ENCODE data around the gene MIF. TPM values are rescaled to one million over a fixed set of nuclear protein-coding genes. Genes with fewer than 3 reads are reported as not detected.

MIF gene
- total and polyA plus RNA-seq, 2 donors (not counting 3 experiments of a cell fraction or from before 2014, with no cell fraction given): 529 to 674 TPM

DNA sequence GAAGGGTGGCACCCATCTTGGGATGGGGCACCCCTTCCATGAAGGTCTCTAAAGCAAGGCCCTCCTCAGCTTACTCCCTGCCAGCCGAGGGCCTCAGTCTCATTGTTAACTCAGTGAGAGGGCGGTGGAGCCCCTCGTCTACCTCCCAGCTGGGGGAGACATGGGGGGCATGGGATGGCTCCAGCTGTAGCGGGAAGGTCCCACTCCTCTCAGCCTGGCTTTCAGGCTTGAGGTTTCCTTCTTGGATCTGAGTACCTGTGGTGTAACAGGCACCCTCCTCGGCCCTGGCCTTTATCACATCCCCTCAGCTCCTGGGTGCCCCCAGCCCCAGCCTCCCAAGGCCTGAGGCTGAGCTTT, 2.0 kb downstream of the MIF start:
- dilution Hi-C loops (cut with MboI; ENCODE audit: extremely low pct_ligation_motif_present, low sequenced_read_pairs): no loop called here
- POLR2A ChIA-PET: no interaction called here
- FAIRE-seq (no peak), DNase-seq (ENCODE audit: low read depth, low spot score) (no peak)
- Histone ChIP-seq H3K27me3 (ENCODE audit: control insufficient read depth in 2 of 2, insufficient read depth in 2 of 2, low read length in 2 of 2) (no peaks in the 10 kb centered on the region), H3K36me3 (ENCODE audit: control insufficient read depth in 2 of 2, extremely low read depth in 1 of 2, insufficient read depth in 2 of 2, low read length in 2 of 2) (peaks cover 0 to 14% of the 10 kb centered on the region in 2 experiments), H3K27ac (ENCODE audit: insufficient read depth, low read depth, low read length) (no peak overlapping the region), H2AFZ (ENCODE audit: low read depth, low read length) (no peak overlapping the region), H4K20me1 (replicated peaks; ENCODE audit: control insufficient read depth, extremely low read depth, insufficient read depth, low read length) (no peaks in the 10 kb centered on the region), H3K9me1 (replicated peaks; ENCODE audit: control insufficient read depth, extremely low read depth, insufficient read depth, low read length) (no peaks in the 10 kb centered on the region), H3K79me2 (ENCODE audit: control insufficient read depth, insufficient read depth, low read length) (peaks cover 20% of the 10 kb centered on the region), H3K4me2 (ENCODE audit: insufficient read depth, low read length) (peak overlapping the region; percentile 66), H3K9me3 (replicated peaks; ENCODE audit: control insufficient read depth, insufficient read depth, low read length) (no peaks in the 10 kb centered on the region), H3K4me3 (replicated peaks in 1 of 3; ENCODE audit: insufficient read depth in 1 of 3, low read depth in 1 of 3, low read length in 3 of 3) (no peak overlapping the region), H3K4me1 (ENCODE audit: control insufficient read depth, extremely low read depth, insufficient read depth, low read length) (peaks cover 13% of the 10 kb centered on the region), H3K9ac (replicated peaks; ENCODE audit: extremely low read depth, insufficient read depth, low read length) (no peak overlapping the region)
- BruUV-seq (replicated peaks): no TSS peak
- intact Hi-C loops (cut with micrococcal nuclease): no loop called here
- TF ChIP-seq JUN (IDR thresholded peaks at IDR 0.05; ENCODE audit: borderline replicate concordance, insufficient read depth, insufficient read length, low read depth) (no peak), GATA2 (IDR thresholded peaks at IDR 0.05; ENCODE audit: insufficient read depth, insufficient read length, low read depth, low read length) (no peak), MYC (IDR thresholded peaks at IDR 0.05; ENCODE audit: low read depth, low read length) (no peak), POLR2AphosphoS5 (IDR thresholded peaks at IDR 0.05; ENCODE audit: insufficient read depth, low read depth, low read length) (no peak), FOS (IDR thresholded peaks at IDR 0.05; ENCODE audit: borderline replicate concordance, insufficient read depth, low read length) (no peak), EZH2 (IDR thresholded peaks at IDR 0.05; ENCODE audit: borderline replicate concordance, low read depth, low read length, severe bottlenecking) (no peak), POLR2A (IDR thresholded peaks at IDR 0.05; ENCODE audit: low read depth, low read length) (no peak), CTCF (IDR thresholded peaks at IDR 0.05; ENCODE audit: extremely low read depth in 1 of 2, insufficient read depth in 1 of 2, low read depth in 1 of 2, low read length in 2 of 2) (no peak)
- TF ChIP-seq, protein P1, sequence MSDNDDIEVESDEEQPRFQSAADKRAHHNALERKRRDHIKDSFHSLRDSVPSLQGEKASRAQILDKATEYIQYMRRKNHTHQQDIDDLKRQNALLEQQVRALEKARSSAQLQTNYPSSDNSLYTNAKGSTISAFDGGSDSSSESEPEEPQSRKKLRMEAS (IDR thresholded peaks at IDR 0.05; ENCODE audit: insufficient read depth, insufficient read length): no peak
- CTCF ChIA-PET: interaction anchor here (0.7 kb wide), 1 partner anchor 60 kb away, joined by 3 read pairs; no protein-coding TSS in a partner anchor
